GM12891 (cell line): Measurements from ENCODE around the gene APLP1.
A peak's percentile ranks its signal among the peaks of the same experiment; 100 is the strongest.
"Not testable (repeated sequence)": the region's sequence is repeated elsewhere in the genome, so short reads cannot be mapped to it uniquely, and the experiment has no call there.

Experiments used
- DNase-seq: peaks from one replicate; pipeline ENCODE4 v3.0.0; 2011; ENCODE audit warnings: low spot score; ENCODE audit not compliant: insufficient read length
- FAIRE-seq: peaks from 2 replicates; lab custom pipeline; 2011; peaks lifted over from hg19 to GRCh38; lab: Jason Lieb, UNC
- PAX5 ChIP-seq: IDR thresholded peaks from 2 replicates; pipeline ENCODE4 v1.6.1; 2011; ENCODE audit warnings: low read length, moderate library complexity, mild to moderate bottlenecking; ENCODE audit not compliant: insufficient read depth, severe bottlenecking
- POLR2A ChIP-seq: IDR thresholded peaks from 2 replicates; pipeline ENCODE4 v1.6.1; 2011; ENCODE audit warnings: low read depth, low read length, control low read depth
- POLR2AphosphoS5 ChIP-seq: IDR thresholded peaks from 2 replicates; pipeline ENCODE4 v1.6.1; 2011; ENCODE audit warnings: low read depth, low read length, control low read depth
- POU2F2 ChIP-seq: IDR thresholded peaks from 2 replicates; pipeline ENCODE4 v1.6.1; 2011; ENCODE audit warnings: low read depth, mild to moderate bottlenecking, control low read depth, low read length, moderate library complexity
- SPI1 ChIP-seq: IDR thresholded peaks from 2 replicates; pipeline ENCODE4 v1.6.1; 2011; ENCODE audit warnings: low read depth, low read length, control low read depth
- TAF1 ChIP-seq: IDR thresholded peaks from 2 replicates; pipeline ENCODE4 v1.6.1; 2011; ENCODE audit warnings: low read depth, low read length, control low read depth

APLP1 gene

DNA sequence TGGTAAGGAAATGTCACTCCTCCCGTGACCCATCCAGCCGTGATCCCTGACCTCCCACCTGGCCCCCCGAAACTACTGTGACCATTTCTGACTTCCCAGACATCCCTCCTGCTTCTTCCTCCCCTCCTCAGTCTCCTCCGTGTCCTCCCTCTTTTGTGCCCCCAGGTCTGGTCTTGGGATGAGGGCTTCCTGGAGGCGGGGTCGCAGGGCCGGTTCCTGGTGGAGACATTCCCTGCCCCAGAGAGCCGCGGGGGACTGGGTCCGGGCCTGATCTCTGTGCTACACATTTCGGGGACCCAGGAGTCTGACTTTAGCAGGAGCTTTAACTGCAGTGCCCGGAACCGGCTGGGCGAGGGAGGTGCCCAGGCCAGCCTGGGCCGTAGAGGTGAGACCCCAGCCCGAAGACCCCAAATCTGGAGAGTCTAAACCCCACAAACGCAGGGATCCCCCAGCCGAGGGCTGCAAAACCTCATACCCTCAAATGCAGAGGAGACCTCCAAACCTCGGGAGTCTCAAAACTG lies 6.7 kb upstream of the APLP1 start:
- DNase-seq (no peak), FAIRE-seq (no peak)
- no peak for TF ChIP-seq SPI1
- no peak for TF ChIP-seq POU2F2
- no peak for TF ChIP-seq TAF1
- no peak for TF ChIP-seq PAX5
- TF ChIP-seq POLR2A, result no peak
- no peak for TF ChIP-seq POLR2AphosphoS5

DNA sequence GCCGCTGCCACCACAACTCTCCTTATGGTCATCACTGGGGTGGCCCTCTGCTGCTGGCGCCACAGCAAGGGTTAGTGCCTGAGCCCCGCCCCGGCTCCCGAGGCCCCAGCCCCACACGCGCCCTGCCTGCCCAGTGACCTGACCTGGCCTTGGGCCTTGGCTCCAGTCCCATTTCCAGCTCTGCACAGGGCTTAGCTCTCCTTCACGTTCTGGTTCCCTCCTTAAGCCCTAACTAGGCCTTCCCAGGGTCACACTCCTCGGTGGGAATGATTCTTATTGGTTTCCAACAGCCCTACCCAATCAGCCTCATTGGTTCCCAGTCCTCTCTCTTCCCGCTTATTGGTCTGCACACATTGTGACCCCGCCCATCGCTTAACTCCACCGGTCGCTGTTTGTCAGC lies 5.8 kb upstream of the APLP1 start:
- no peak for DNase-seq
- no peak for FAIRE-seq

DNA sequence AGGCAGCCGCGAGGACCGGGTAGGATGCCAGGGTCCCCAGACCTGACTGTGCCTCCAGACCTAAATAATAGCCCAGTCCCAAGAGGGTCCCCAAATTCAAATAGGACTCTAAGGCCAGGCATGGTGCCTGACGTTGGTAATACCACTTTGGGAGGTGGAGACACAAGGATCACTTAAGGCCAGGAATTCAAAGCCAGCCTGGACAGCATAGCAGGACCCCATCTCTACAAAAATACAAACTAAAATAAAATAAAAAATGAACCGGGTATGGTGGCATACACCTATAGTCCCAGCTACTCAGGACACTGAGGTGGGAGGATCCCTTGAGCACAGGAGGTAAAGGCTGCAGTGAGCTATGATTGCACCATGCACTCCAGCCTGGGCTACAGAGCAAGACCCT lies 5.4 kb upstream of the APLP1 start:
- no peak for TF ChIP-seq POLR2A
- no peak for TF ChIP-seq PAX5
- no peak for TF ChIP-seq POU2F2
- no peak for TF ChIP-seq POLR2AphosphoS5
- TF ChIP-seq TAF1, result no peak
- no peak for TF ChIP-seq SPI1
- FAIRE-seq (no peak), DNase-seq (no peak)

More for the DNA sequence above, 5.8 kb upstream of the APLP1 start:
- no peak for TF ChIP-seq POLR2A
- TF ChIP-seq POU2F2, result no peak
- no peak for TF ChIP-seq POLR2AphosphoS5
- TF ChIP-seq SPI1, result no peak
- no peak for TF ChIP-seq TAF1
- TF ChIP-seq PAX5, result no peak

DNA sequence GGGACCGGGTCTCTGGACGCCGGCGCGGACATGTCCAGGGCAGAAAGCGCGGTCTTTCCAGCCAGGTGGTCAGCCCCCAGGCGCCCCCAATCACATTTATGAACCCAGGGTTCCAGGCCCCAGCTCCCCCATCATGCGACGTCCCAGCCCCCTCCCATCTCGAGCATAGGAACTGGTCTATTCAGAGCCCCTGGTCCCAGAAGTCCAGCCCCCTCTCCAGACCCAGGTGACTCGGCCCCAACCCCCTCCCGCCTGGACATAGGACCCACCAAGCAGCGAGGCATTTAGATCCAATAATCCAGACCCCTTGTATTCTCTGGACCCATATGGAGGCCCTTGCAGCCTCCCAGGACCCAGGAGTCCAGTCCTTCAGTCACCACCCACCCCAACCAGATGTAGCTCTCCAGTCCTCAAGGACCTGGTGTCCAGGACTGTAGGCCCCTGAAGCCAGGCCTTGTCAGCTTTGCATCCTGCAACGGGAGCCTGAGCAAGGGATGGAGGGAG lies 501 bp downstream of the APLP1 start:
- FAIRE-seq (no peak), DNase-seq (no peak)
- TF ChIP-seq POLR2A (no peak), PAX5 (no peak), SPI1 (no peak), POU2F2 (no peak), POLR2AphosphoS5 (no peak), TAF1 (no peak)

DNA sequence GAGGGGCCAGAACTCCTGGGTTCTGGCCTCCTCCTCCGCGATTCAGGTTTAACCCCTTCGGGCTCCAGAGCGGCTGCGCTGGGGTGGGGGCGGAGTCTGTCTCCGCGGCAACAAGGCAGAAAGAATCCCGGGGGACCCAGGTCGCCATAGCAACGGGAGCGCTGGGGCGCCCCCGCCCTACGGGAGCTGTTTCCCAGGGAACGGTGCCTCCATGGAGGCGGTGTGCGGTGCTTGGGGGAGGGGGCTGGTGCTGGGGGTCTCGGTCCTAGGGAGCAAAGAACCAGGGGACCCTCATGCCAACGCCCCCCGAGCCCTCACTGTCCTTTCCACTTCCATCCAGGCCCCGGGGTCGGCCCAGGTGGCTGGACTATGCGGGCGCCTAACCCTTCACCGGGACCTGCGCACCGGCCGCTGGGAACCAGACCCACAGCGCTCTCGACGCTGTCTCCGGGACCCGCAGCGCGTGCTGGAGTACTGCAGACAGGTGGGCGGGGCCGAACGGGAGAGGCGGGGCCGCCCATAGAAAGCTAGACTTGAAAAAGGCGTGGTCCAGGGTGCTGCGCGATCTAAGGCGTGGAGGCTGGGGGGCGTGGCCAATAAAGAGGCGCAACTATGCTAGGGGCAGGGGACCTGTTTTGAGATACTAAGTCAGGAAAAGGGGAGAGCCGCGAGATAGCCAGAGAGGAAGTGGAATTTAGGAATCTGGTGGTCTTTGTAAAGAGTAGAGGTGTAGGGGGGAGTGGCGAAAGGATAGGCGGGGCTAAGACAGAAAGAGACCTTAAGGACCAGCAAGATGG lies 1.2 kb downstream of the APLP1 start:
- no peak for TF ChIP-seq POLR2A
- no peak for TF ChIP-seq TAF1
- TF ChIP-seq POLR2AphosphoS5, result no peak
- no peak for TF ChIP-seq PAX5
- no peak for TF ChIP-seq SPI1
- TF ChIP-seq POU2F2, result no peak
- FAIRE-seq (peak; percentile 88), DNase-seq (peak; percentile 87)

DNA sequence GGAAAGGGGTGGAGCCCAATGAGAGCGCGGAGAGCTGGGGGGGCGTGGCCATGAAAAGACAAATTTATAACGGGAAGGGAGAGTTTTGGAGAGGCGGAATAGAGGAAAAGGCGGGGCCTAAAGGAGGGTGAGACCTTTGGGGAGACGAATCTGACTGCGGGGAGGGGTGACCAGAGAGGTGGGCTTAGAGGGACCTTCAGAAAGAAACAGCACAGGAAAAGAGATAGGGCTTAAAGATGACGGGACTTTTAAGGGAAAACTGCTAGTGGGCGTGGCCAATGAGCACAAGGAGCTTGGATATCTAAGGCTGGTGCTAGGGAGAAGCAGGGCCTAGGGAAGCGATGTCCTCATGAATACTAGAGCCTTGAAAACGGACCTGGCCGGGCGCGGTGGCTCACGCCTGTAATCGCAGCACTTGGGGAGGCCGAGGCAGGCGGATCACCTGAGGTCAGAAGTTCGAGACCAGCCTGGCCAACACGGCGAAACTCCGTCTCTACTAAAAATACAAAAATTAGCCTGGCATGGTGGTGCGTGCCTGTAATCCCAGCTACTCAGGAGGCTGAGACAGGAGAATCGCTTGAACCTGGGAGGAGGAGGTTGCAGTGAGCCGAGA lies 1.9 kb downstream of the APLP1 start:
- not testable (repeated sequence) for DNase-seq, FAIRE-seq

DNA sequence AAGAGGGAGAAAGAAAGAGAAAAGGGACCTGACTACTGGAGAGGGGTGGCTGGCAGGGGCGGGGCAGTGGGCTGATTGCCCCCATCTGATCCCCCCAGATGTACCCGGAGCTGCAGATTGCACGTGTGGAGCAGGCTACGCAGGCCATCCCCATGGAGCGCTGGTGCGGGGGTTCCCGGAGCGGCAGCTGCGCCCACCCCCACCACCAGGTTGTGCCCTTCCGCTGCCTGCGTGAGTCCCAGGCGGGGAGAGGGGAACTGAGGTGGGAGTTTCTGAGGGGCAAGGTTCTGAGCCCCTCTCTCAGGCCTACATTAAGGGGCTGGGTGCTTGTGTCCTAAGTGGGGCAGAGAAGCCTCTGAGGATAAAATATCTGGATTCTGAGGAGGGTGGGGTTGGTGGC lies 2.4 kb downstream of the APLP1 start:
- no peak for FAIRE-seq
- no peak for TF ChIP-seq POLR2AphosphoS5
- no peak for TF ChIP-seq POLR2A
- TF ChIP-seq SPI1, result no peak
- no peak for TF ChIP-seq TAF1
- TF ChIP-seq POU2F2, result no peak
- TF ChIP-seq PAX5, result no peak
- DNase-seq, result no peak

DNA sequence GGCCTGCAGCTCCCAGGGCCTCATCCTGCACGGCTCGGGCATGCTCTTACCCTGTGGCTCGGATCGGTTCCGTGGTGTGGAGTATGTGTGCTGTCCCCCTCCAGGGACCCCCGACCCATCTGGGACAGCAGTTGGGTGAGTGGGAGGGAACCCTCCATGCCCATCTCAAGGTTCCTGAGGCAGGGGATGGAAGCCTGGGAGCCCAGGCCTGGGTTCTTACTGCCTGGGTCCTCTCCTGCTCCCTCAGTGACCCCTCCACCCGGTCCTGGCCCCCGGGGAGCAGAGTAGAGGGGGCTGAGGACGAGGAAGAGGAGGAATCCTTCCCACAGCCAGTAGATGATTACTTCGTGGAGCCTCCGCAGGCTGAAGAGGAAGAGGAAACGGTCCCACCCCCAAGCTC lies 3.2 kb downstream of the APLP1 start:
- no peak for TF ChIP-seq TAF1
- no peak for DNase-seq
- FAIRE-seq, result no peak

DNA sequence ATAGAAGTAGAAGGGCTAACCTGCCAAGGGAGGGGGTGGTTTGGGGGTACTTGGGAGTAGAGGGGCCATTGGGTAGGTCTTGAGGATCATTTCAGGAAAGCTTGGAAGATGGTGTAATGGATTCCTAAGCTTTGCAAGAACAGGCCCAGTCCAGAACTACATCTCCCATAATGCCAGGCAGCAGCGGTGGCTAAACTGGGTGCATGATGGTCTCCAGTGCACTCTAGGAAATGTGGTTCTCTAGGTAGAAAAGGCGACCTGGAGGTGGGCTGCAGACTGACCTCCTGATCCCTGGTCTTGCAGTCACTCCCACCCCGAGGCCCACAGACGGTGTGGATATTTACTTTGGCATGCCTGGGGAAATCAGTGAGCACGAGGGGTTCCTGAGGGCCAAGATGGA lies 3.8 kb downstream of the APLP1 start:
- no peak for TF ChIP-seq POLR2AphosphoS5
- TF ChIP-seq SPI1, result no peak
- no peak for TF ChIP-seq POU2F2
- TF ChIP-seq POLR2A, result no peak
- TF ChIP-seq PAX5, result no peak
- no peak for TF ChIP-seq TAF1
- DNase-seq (no peak), FAIRE-seq (peak; percentile 35)

DNA sequence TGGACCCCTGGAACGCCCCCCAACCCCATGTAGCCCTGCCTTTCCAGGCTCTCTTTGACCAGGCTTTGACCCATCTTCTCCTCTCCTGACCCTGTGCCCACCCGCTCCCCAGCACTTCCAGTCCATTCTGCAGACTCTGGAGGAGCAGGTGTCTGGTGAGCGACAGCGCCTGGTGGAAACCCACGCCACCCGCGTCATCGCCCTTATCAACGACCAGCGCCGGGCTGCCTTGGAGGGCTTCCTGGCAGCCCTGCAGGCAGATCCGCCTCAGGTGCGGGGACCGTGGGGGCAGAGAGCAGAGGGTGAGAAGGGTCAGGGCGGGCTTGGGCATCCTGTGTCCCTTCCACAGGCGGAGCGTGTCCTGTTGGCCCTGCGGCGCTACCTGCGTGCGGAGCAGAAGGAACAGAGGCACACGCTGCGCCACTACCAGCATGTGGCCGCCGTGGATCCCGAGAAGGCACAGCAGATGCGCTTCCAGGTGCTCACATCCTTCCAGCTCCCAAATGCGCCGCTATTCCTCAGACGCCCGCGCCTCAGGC lies 6.1 kb downstream of the APLP1 start:
- DNase-seq (no peak), FAIRE-seq (no peak)
- TF ChIP-seq SPI1 (no peak), PAX5 (no peak), POU2F2 (no peak), POLR2A (no peak), POLR2AphosphoS5 (no peak), TAF1 (no peak)
